ENCODE measurements around the gene SMYD3. TPM values are rescaled to one million over a fixed set of nuclear protein-coding genes. Genes with fewer than 3 reads are reported as not detected.

SMYD3 gene
- total RNA-seq, 1 experiment from 2014 or later: 25.5 TPM

DNA sequence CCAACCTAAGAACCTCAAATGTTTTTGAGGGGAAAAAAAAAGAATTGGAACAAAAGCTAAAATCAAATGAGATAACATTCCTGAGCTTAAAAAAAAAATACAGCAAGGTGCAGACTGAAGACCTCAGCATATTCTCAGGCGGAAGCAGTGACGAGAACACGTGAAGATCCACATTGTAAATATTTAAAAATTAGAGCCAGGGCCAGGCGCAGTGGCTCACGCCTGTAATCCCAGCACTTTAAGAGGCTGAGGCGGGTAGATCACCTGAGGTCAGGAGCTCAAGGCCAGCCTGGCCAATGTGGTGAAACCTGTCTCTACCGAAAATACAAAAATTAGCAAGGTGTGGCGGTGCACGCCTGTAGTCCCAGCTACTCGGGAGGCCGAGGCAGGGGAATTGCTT, 43.3 kb upstream of the SMYD3 start:
- H3K36me3 Mint-ChIP-seq (ENCODE audit: insufficient read depth in 1 of 3, low read depth in 3 of 3): peaks cover 22 to 74% (median 39%) of the 10 kb centered on the region in 3 experiments
- no peaks in the 10 kb centered on the region for H3K4me1 Mint-ChIP-seq
- Histone ChIP-seq H3K27ac (ENCODE audit: insufficient read length, low read depth, low read length) (no peak overlapping the region), H4K91ac (ENCODE audit: insufficient read length, low read depth, low read length) (no peak overlapping the region), H3K4me1 (ENCODE audit: insufficient read depth, low read length) (no peaks in the 10 kb centered on the region), H3K27me3 (ENCODE audit: insufficient read depth, low read length) (no peaks in the 10 kb centered on the region), H2BK20ac (ENCODE audit: low read depth, low read length, poor library complexity, severe bottlenecking) (no peak overlapping the region), H3K18ac (ENCODE audit: insufficient read length, low read depth, low read length) (no peak overlapping the region), H3K23ac (ENCODE audit: insufficient read length, low read depth, low read length) (no peak overlapping the region), H3K79me2 (ENCODE audit: insufficient read depth, low read length) (no peaks in the 10 kb centered on the region), H2AFZ (ENCODE audit: low read length) (no peak overlapping the region), H2AK5ac (ENCODE audit: insufficient read length, low read length) (no peak overlapping the region), H3K4me2 (ENCODE audit: insufficient read depth, insufficient read length, low read length) (no peak overlapping the region), H4K5ac (ENCODE audit: insufficient read length, low read depth, low read length) (no peak overlapping the region), H3K14ac (ENCODE audit: insufficient read depth, low read length) (no peak overlapping the region), H4K8ac (replicated peaks; ENCODE audit: insufficient read length, low read depth, low read length) (no peak overlapping the region), H4K20me1 (ENCODE audit: control insufficient read depth, insufficient read depth, insufficient read length) (no peaks in the 10 kb centered on the region), H2BK5ac (ENCODE audit: insufficient read length, low read length) (no peak overlapping the region), H2BK12ac (ENCODE audit: insufficient read length, low read depth, low read length) (no peak overlapping the region), H2BK120ac (ENCODE audit: low read depth, low read length, poor library complexity, severe bottlenecking) (no peak overlapping the region), H3K56ac (ENCODE audit: insufficient read length, low read depth, low read length) (no peak overlapping the region), H3K4ac (ENCODE audit: low read depth, low read length) (no peak overlapping the region), H2BK15ac (ENCODE audit: low read depth, low read length) (no peak overlapping the region), H3T11ph (ENCODE audit: low read length) (no peak overlapping the region), H3K79me1 (ENCODE audit: insufficient read depth, low read depth, low read length, poor library complexity, severe bottlenecking) (peaks cover 3% of the 10 kb centered on the region), H3K9me3 (ENCODE audit: control insufficient read depth, low read depth, low read length) (no peaks in the 10 kb centered on the region), H3K9ac (ENCODE audit: extremely low read depth, insufficient read length, low read length) (no peak overlapping the region), H3K23me2 (ENCODE audit: insufficient read length, low read depth, low read length, poor library complexity, severe bottlenecking) (no peaks in the 10 kb centered on the region)
- WGBS (ENCODE audit: extremely low coverage, insufficient read length, low lambda C conversion rate): no CpG with 5 or more reads among the region's 11 CpGs
- DNase-seq: no peak
- TF ChIP-seq, protein P1, sequence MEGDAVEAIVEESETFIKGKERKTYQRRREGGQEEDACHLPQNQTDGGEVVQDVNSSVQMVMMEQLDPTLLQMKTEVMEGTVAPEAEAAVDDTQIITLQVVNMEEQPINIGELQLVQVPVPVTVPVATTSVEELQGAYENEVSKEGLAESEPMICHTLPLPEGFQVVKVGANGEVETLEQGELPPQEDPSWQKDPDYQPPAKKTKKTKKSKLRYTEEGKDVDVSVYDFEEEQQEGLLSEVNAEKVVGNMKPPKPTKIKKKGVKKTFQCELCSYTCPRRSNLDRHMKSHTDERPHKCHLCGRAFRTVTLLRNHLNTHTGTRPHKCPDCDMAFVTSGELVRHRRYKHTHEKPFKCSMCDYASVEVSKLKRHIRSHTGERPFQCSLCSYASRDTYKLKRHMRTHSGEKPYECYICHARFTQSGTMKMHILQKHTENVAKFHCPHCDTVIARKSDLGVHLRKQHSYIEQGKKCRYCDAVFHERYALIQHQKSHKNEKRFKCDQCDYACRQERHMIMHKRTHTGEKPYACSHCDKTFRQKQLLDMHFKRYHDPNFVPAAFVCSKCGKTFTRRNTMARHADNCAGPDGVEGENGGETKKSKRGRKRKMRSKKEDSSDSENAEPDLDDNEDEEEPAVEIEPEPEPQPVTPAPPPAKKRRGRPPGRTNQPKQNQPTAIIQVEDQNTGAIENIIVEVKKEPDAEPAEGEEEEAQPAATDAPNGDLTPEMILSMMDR (conservative IDR thresholded peaks at IDR 0.05): no peak
- H3K4me3 Mint-ChIP-seq: no peak overlapping the region
- H3K27me3 Mint-ChIP-seq (ENCODE audit: low read depth): no peaks in the 10 kb centered on the region
- no peak overlapping the region; a peak in 1 of 7 replicates for H3K27ac Mint-ChIP-seq
- no peaks in the 10 kb centered on the region; a peak in 1 of 5 replicates for H3K9me3 Mint-ChIP-seq

Data from H9 (cell line).